ENCODE data around the gene EYS. TPM values are rescaled to one million over a fixed set of nuclear protein-coding genes. Genes with fewer than 3 reads are reported as not detected.

The EYS gene
- total and polyA plus RNA-seq, 9 of the 15 experiments (the other 6 are each of a cell fraction or from before 2014, with no cell fraction given) = 0.03 to 0.36 (median 0.10) TPM; not detected in 2

DNA sequence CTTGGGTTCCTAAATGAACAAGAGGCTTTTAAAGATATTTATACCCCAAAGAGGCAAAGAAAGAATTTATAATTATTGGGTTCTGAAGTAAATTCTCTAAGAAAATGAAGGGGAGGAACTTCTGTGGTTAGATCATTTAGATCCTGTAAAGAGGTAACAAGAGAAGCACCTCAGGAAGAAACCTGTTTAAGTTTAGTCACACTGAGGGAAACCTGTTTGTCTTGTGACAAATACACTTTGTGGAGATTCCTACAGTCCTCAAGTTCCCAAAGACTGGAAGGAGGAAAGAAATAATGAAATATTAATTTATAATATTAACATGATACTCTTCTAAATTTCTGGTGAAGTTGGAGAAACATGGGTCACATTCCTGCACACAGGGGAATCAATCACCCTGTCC, 647.5 kb downstream of the EYS start:
- no peak overlapping the region for H2AFZ ChIP-seq (ENCODE audit: low read depth, low read length)
- no peak for ATAC-seq
- ChIA-PET POLR2A (no interaction called here), CTCF (ENCODE audit: low intra/inter-chr PET ratio) (no interaction called here)
- H3K9me3 ChIP-seq (replicated peaks; ENCODE audit: control insufficient read depth, insufficient read depth, low read depth, low read length) = no peaks in the 10 kb centered on the region; the same call in 1 of the 2 replicates
- H3K27ac ChIP-seq (ENCODE audit: extremely low read depth, low read depth, low read length) = no peak overlapping the region
- DNase-seq (ENCODE audit: extremely low read depth in 1 of 4, low spot score in 3 of 4) = no peak
- BruUV-seq (replicated peaks) = no TSS peak
- no peaks in the 10 kb centered on the region for H4K20me1 ChIP-seq (replicated peaks; ENCODE audit: control insufficient read depth, insufficient read depth, low read length)
- no peaks in the 10 kb centered on the region for H3K36me3 ChIP-seq (ENCODE audit: control insufficient read depth, insufficient read depth, low read length)
- H3K79me2 ChIP-seq (ENCODE audit: control insufficient read depth, insufficient read depth, low read length) = no peaks in the 10 kb centered on the region
- no peak for FAIRE-seq
- no peak overlapping the region for H3K4me3 ChIP-seq
- no peak overlapping the region for H3K9ac ChIP-seq (ENCODE audit: insufficient read depth in 1 of 2, low read depth in 2 of 2, low read length in 2 of 2)
- H3K27me3 ChIP-seq (ENCODE audit: control insufficient read depth in 2 of 2, insufficient read depth in 2 of 2, low read length in 2 of 2) = no peaks in the 10 kb centered on the region
- no peaks in the 10 kb centered on the region for H3K9me1 ChIP-seq (ENCODE audit: control insufficient read depth, insufficient read depth, low read length)
- H3K4me1 ChIP-seq (replicated peaks in 1 of 2; ENCODE audit: control insufficient read depth in 2 of 2, insufficient read depth in 2 of 2, low read length in 2 of 2) = no peaks in the 10 kb centered on the region
- H3K4me2 ChIP-seq (ENCODE audit: insufficient read depth, low read length) = no peak overlapping the region
- intact Hi-C loops (cut with micrococcal nuclease) (no loop called here), in situ Hi-C loops (cut with MboI) (no loop called here)
- no peak for TF ChIP-seq CREB3L1 (IDR thresholded peaks at IDR 0.05; ENCODE audit: borderline replicate concordance, low read depth)
- TF ChIP-seq NCOA6 (IDR thresholded peaks at IDR 0.05) = no peak
- no peak for TF ChIP-seq CHD2 (IDR thresholded peaks at IDR 0.05; ENCODE audit: low read depth, low read length)
- TF ChIP-seq ZBTB8A (IDR thresholded peaks at IDR 0.05; ENCODE audit: partially characterized antibody) = no peak
- no peak for TF ChIP-seq STAG1 (CRISPR knock-in tag; IDR thresholded peaks at IDR 0.05; ENCODE audit: borderline replicate concordance)
- TF ChIP-seq KLF16 (IDR thresholded peaks at IDR 0.05) = no peak
- no peak for TF ChIP-seq THRAP3 (IDR thresholded peaks at IDR 0.05; ENCODE audit: borderline replicate concordance)
- TF ChIP-seq GATAD2B (IDR thresholded peaks at IDR 0.05; ENCODE audit: borderline replicate concordance) = no peak
- TF ChIP-seq ZNF561 (CRISPR knock-in tag; conservative IDR thresholded peaks at IDR 0.05) = no peak
- TF ChIP-seq, protein P1, sequence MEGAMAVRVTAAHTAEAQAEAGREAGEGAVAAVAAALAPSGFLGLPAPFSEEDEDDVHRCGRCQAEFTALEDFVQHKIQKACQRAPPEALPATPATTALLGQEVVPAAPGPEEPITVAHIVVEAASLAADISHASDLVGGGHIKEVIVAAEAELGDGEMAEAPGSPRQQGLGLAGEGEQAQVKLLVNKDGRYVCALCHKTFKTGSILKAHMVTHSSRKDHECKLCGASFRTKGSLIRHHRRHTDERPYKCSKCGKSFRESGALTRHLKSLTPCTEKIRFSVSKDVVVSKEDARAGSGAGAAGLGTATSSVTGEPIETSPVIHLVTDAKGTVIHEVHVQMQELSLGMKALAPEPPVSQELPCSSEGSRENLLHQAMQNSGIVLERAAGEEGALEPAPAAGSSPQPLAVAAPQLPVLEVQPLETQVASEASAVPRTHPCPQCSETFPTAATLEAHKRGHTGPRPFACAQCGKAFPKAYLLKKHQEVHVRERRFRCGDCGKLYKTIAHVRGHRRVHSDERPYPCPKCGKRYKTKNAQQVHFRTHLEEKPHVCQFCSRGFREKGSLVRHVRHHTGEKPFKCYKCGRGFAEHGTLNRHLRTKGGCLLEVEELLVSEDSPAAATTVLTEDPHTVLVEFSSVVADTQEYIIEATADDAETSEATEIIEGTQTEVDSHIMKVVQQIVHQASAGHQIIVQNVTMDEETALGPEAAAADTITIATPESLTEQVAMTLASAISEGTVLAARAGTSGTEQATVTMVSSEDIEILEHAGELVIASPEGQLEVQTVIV (CRISPR knock-in tag; IDR thresholded peaks at IDR 0.05; ENCODE audit: borderline replicate concordance) = no peak
- no peak for TF ChIP-seq NR3C1 (CRISPR knock-in tag; IDR thresholded peaks at IDR 0.05)
- no peak for TF ChIP-seq SMARCE1 (IDR thresholded peaks at IDR 0.05)
- no peak for TF ChIP-seq SMARCB1 (IDR thresholded peaks at IDR 0.05; ENCODE audit: insufficient read length, low read depth)
- no peak for TF ChIP-seq ZNF277 (CRISPR knock-in tag; IDR thresholded peaks at IDR 0.05; ENCODE audit: borderline replicate concordance)
- TF ChIP-seq SMAD3 (CRISPR knock-in tag; conservative IDR thresholded peaks at IDR 0.05) = no peak
- TF ChIP-seq RAD21 (CRISPR knock-in tag; conservative IDR thresholded peaks at IDR 0.05 in 1 of 2, IDR thresholded peaks at IDR 0.05 in 1 of 2) = no peak
- no peak for TF ChIP-seq MCM2 (IDR thresholded peaks at IDR 0.05; ENCODE audit: low read depth)
- TF ChIP-seq SIN3B (IDR thresholded peaks at IDR 0.05; ENCODE audit: low read depth) = no peak
- TF ChIP-seq PKNOX1 (IDR thresholded peaks at IDR 0.05) = no peak
